Measurements from ENCODE around the gene TNFAIP8. TPM values are rescaled to one million over a fixed set of nuclear protein-coding genes. Genes with fewer than 3 reads are reported as not detected.

The TNFAIP8 gene
- total and polyA plus RNA-seq, 9 donors, result 1.4 to 14.6 (median 5.0) TPM

GRCh38 chr5:119347574-119347973 is 8.2 kb upstream of the TNFAIP8 start:
- 0% methylated on average over 1 of the region's 1 CpG for WGBS, 3 donors
- no peak overlapping the region for H3K27ac ChIP-seq
- no peaks in the 10 kb centered on the region for H3K36me3 ChIP-seq
- TF ChIP-seq EP300 (IDR thresholded peaks at IDR 0.05), result no peak
- no peak for TF ChIP-seq CTCF (IDR thresholded peaks at IDR 0.05)
- no peak for TF ChIP-seq POLR2A (IDR thresholded peaks at IDR 0.05)
- no peak overlapping the region for H3K4me3 ChIP-seq
- H3K27me3 ChIP-seq, result no peaks in the 10 kb centered on the region
- DNase-seq, result no peak
- H3K9me3 ChIP-seq, result no peaks in the 10 kb centered on the region
- no peaks in the 10 kb centered on the region for H3K4me1 ChIP-seq (ENCODE audit: insufficient read depth)
- intact Hi-C loops (cut with DNase I), result loop anchor here in 1 of 4 donors (5.0 kb wide), 1 partner anchor 350 kb away; no protein-coding TSS in a partner anchor

GRCh38 chr5:119347991-119348390 is 7.8 kb upstream of the TNFAIP8 start:
- no peak for DNase-seq
- TF ChIP-seq EP300 (IDR thresholded peaks at IDR 0.05) (no peak), POLR2A (IDR thresholded peaks at IDR 0.05) (no peak), CTCF (IDR thresholded peaks at IDR 0.05) (no peak)
- Histone ChIP-seq H3K9me3 (no peaks in the 10 kb centered on the region), H3K27ac (no peak overlapping the region), H3K4me1 (ENCODE audit: insufficient read depth) (no peaks in the 10 kb centered on the region), H3K36me3 (no peaks in the 10 kb centered on the region), H3K4me3 (no peak overlapping the region), H3K27me3 (no peaks in the 10 kb centered on the region)
- intact Hi-C loops (cut with DNase I), result loop anchor here in 1 of 4 donors (5.0 kb wide), 1 partner anchor 351 kb away; no protein-coding TSS in a partner anchor
- WGBS, 3 donors, result 77 to 86% (median 83%) methylated on average over 1 of the region's 1 CpG

GRCh38 chr5:119353213-119353612 is 2.6 kb upstream of the TNFAIP8 start:
- Histone ChIP-seq H3K9me3 (no peaks in the 10 kb centered on the region), H3K4me1 (ENCODE audit: insufficient read depth) (peaks cover 2% of the 10 kb centered on the region), H3K4me3 (no peak overlapping the region), H3K27ac (no peak overlapping the region), H3K36me3 (no peaks in the 10 kb centered on the region), H3K27me3 (no peaks in the 10 kb centered on the region)
- TF ChIP-seq CTCF (IDR thresholded peaks at IDR 0.05) (no peak), EP300 (IDR thresholded peaks at IDR 0.05) (no peak), POLR2A (IDR thresholded peaks at IDR 0.05) (no peak)
- 67 to 87% (median 81%) methylated on average over 2 of the region's 2 CpGs for WGBS, 3 donors
- intact Hi-C loops (cut with DNase I), result no loop called here
- DNase-seq, result no peak

GRCh38 chr5:119353686-119354366 is 2.0 kb upstream of the TNFAIP8 start:
- no peak overlapping the region for H3K4me3 ChIP-seq
- H3K4me1 ChIP-seq (ENCODE audit: insufficient read depth), result peaks cover 2% of the 10 kb centered on the region
- intact Hi-C loops (cut with DNase I), result no loop called here
- H3K27me3 ChIP-seq, result no peaks in the 10 kb centered on the region
- no peak for DNase-seq
- H3K9me3 ChIP-seq, result no peaks in the 10 kb centered on the region
- no peak overlapping the region for H3K27ac ChIP-seq
- TF ChIP-seq CTCF (IDR thresholded peaks at IDR 0.05) (no peak), POLR2A (IDR thresholded peaks at IDR 0.05) (no peak), EP300 (IDR thresholded peaks at IDR 0.05) (no peak)
- H3K36me3 ChIP-seq, result no peaks in the 10 kb centered on the region
- WGBS, 3 donors, result 83 to 93% (median 88%) methylated on average over 5 of the region's 5 CpGs

Data from ovary (tissue), 9 donors.